ENCODE measurements around the gene SLC37A1. TPM values are rescaled to one million over a fixed set of nuclear protein-coding genes. Genes with fewer than 3 reads are reported as not detected.

The SLC37A1 gene
- total RNA-seq, 2 donors from 2014 or later, result 2.0 to 5.0 TPM

DNA sequence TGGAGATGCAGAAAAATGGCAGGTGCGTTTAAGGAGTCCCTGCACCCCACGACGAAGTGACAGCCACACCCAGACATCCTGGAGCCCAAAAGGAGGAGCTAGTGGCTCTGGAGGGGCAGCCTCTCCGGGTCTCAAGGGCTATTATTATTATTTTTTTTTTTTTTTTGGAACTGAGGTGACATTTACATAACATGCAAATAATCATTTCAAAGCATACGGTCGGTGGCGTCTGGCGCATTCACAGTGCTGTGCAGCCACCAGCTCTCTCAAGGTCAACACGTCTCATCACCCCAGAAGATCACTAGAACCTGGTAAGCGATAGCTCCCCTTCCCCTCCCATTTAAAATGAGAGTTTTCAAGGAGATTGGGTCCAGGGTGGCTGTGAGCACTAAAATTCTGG, 72.2 kb downstream of the SLC37A1 start:
- Histone ChIP-seq H3K27me3 (no peaks in the 10 kb centered on the region), H3K4me1 (no peaks in the 10 kb centered on the region), H3K27ac (no peak overlapping the region), H3K9me3 (no peaks in the 10 kb centered on the region), H3K4me3 (no peak overlapping the region), H3K36me3 (no peaks in the 10 kb centered on the region)
- no peak for DNase-seq (ENCODE audit: low spot score)
- TF ChIP-seq, protein P1, sequence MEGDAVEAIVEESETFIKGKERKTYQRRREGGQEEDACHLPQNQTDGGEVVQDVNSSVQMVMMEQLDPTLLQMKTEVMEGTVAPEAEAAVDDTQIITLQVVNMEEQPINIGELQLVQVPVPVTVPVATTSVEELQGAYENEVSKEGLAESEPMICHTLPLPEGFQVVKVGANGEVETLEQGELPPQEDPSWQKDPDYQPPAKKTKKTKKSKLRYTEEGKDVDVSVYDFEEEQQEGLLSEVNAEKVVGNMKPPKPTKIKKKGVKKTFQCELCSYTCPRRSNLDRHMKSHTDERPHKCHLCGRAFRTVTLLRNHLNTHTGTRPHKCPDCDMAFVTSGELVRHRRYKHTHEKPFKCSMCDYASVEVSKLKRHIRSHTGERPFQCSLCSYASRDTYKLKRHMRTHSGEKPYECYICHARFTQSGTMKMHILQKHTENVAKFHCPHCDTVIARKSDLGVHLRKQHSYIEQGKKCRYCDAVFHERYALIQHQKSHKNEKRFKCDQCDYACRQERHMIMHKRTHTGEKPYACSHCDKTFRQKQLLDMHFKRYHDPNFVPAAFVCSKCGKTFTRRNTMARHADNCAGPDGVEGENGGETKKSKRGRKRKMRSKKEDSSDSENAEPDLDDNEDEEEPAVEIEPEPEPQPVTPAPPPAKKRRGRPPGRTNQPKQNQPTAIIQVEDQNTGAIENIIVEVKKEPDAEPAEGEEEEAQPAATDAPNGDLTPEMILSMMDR (IDR thresholded peaks at IDR 0.05), result no peak

DNA sequence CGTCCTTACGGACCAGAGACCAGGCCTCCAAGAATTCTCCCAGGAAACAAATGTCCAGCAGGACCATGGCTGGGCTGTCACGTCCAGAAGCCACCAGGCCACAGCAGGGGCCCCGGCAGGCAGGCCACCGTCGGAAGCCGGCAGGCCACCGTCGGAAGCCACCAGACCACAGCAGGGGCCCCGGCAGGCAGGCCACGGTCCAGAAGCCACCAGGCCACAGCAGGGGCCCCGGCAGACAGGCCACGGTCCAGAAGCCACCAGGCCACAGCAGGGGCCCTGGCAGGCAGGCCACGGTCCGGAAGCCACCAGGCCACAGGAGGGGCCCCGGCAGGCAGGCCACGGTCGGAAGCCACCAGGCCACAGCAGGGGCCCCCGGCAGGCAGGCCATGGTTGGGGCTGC, 72.8 kb downstream of the SLC37A1 start:
- Histone ChIP-seq H3K4me1 (no peaks in the 10 kb centered on the region), H3K4me3 (no peak overlapping the region), H3K9me3 (no peaks in the 10 kb centered on the region), H3K27me3 (no peaks in the 10 kb centered on the region), H3K36me3 (no peaks in the 10 kb centered on the region), H3K27ac (no peak overlapping the region)
- TF ChIP-seq, protein P1 (IDR thresholded peaks at IDR 0.05), result no peak
- DNase-seq (ENCODE audit: low spot score), result no peak

DNA sequence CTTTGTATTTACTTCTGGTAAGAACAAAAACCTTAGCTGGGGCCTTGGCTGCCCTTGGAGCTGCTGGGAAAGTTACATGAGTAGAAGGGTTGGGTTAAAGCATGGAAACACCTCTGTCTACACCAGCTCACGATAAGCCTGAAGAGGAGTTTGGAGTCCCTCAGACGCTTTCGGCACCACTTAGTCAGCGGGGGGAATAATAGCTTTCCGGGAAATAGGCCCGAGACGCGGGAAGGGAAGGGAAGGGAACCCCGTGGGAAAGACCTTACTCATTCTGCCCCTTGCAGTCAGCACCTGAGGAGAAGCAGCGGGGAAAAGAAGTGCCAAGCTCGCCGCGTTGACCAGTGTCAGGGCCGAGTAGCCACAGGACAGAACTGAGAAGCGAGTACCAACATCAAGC, 73.4 kb downstream of the SLC37A1 start:
- Histone ChIP-seq H3K9me3 (no peaks in the 10 kb centered on the region), H3K27me3 (no peaks in the 10 kb centered on the region), H3K36me3 (no peaks in the 10 kb centered on the region), H3K4me1 (no peaks in the 10 kb centered on the region), H3K27ac (no peak overlapping the region), H3K4me3 (no peak overlapping the region)
- no peak for DNase-seq (ENCODE audit: low spot score)
- TF ChIP-seq, protein P1 (IDR thresholded peaks at IDR 0.05), result no peak

DNA sequence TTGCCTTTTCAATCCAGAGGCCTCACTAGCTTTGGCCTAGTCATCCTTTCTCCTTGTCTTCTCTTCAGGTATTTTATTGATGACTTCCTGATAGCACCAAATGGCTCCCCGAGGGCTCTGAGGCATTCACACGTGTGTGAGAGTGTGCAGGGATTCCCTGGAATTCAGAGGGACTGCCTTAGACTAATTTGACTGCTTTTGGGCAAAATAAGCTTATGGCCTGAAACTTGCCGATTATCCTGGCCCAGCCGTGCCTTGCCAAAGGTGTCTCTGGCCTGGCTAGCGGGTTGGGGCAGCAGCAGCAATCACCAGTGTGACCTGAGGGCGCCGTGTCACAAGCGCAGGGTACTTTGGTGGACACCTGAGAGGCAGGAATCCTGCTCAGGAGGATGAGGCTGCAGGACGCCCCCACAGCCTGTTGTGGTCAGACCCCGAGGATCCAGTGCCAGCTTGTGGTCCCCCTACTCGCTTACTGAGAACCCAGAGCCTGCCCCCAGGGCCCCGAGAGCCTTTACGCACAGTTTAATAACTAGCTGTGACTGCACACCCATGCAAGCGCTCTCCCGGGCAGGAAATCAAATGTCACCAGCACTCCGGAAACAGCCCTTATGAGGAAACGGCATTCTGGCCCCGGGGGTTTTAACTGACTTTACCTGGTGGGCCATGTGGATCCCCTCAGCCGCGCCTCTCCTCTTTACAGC, 76.9 kb downstream of the SLC37A1 start:
- Histone ChIP-seq H3K27me3 (no peaks in the 10 kb centered on the region), H3K4me1 (peaks cover 0 to 8% of the 10 kb centered on the region in 2 donors), H3K9me3 (no peaks in the 10 kb centered on the region), H3K4me3 (no peak overlapping the region), H3K27ac (no peak overlapping the region), H3K36me3 (no peaks in the 10 kb centered on the region)
- TF ChIP-seq, protein P1 (IDR thresholded peaks at IDR 0.05), result no peak
- no peak for DNase-seq (ENCODE audit: low spot score)

DNA sequence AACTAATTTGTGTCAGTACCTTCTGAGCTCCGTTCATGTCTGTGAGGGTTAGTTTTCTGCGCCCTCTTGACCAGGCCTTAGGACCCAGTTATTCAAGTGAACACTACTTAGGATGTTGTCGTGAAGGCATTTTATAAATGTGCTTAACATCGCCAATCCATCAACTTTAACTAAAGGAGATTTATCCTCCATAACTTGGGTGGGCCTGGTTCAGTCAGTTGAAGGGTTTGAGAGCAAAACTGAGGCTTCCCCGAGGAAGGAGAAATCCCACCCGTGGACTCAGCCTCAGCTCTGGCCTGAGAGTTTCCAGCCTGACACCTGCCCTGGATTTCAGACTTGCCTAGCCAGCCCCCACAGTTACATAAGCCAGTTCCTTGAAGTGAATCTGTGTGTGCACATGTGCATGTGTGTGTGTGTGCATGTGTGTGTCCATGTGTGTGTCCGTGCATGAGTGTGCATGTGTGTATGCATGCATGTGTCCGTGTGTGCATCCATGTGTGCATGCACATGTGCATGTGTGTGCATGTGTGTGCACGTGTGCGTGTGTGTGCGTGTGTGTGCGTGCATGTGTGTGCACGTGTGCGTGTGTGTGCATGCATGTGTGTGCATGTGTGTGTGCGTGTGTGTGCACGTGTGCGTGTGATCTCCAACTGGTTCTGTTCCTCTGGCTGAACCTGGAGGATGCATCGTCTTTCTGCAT, 77.7 kb downstream of the SLC37A1 start:
- Histone ChIP-seq H3K4me1 (peaks cover 0 to 8% of the 10 kb centered on the region in 2 donors), H3K4me3 (no peak overlapping the region), H3K36me3 (no peaks in the 10 kb centered on the region), H3K9me3 (no peaks in the 10 kb centered on the region), H3K27ac (no peak overlapping the region), H3K27me3 (no peaks in the 10 kb centered on the region)
- DNase-seq (ENCODE audit: low spot score), result no peak
- TF ChIP-seq, protein P1 (IDR thresholded peaks at IDR 0.05), result no peak

Measured in right atrium auricular region (tissue), 2 donors.